Cerebellar cortex (tissue), 1 donor: ENCODE results near the gene HGFAC.

Experiments
- DNase-seq: peaks from one replicate; pipeline ENCODE4 v3.0.0-alpha.2; 2015; ENCODE audit warnings: low spot score

Gene HGFAC

DNA sequence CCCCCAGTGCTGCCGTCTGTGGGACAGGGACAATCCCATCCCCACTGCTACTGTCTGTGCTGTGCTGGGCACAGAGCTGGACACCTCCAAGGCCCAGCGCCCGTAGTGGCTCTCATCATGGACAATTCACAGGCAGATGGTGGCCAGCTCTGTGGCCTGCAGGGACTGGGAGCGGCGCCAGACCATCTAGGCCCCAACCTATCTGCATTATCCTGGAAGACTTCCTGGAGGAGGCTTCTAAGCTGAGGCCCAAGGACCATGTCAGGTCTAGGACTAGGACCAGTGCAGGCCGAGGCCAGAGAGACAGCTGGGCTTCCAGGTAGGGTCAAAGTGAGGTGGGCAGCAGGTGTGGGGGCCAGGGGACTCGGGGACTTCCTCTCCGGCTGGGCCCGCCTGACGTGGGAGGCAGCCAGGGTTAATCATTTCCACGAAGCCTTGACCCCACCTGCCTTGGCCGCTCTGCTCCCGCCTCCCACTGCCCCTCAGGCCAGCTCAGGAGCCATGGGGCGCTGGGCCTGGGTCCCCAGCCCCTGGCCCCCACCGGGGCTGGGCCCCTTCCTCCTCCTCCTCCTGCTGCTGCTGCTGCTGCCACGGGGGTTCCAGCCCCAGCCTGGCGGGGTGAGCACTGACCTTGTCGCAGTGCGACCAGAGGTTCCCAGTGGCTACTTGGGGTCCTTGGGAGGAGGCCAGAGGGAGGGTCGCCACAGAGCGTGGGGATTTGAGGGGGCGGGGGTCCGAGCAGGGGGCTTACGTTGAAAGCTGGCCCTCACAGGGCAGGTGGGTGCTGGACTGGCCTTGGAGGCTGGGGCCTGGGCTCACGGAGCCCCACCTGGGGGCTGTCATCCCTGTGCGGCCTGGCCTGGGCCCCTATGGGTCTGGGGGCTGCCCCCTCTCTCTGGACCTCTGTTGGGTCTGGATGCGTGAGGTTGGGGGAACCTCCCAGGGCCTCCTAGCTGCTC lies at the start of gene HGFAC:
Gene HGFAC, plus strand, starts transcription at position 468 of the 959 bp plus-strand sequence. Its CDS starts 34 bp downstream, at position 502.
- DNase-seq: peak; percentile 40

DNA sequence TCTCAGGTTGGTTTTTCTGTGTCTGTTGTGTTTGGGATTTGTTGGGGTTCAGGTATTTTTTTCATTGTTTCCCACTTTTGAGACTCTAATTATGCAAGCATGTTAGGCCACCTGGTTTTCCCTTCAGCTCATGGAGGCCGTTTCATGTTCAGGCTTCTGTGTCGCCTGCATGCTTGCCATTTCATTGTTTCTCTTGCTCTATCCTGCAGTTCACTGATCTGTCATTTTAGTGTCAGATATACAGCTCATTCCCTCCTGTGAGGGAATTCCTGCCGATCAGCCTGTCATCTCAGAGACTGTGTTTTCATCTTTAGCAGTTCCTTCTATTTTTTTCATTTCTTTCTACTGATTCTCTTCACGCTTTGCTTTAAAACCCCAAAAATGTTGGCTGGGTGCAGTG lies 49.4 kb upstream of the HGFAC start:
- no peak for DNase-seq

DNA sequence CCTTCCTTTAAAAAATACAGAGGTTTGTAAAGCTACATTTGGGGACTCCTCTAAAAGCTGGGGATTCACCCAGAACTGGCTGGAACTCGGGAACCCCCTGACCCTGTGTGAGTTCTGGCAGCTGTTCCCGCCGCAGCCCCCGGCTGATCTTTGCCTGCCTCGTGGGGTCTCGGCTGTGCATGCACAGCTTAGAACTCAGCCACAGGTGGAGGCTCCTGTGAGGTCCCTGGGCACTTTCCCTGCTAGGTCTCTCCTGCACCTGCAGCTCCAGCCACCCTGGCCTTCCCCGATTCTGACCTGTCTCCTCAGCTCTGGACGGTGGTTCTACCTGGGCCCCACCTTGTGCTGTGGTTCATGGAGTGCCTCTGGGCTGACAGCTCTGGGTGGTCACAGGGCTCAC lies 48.6 kb upstream of the HGFAC start:
- no peak for DNase-seq

DNA sequence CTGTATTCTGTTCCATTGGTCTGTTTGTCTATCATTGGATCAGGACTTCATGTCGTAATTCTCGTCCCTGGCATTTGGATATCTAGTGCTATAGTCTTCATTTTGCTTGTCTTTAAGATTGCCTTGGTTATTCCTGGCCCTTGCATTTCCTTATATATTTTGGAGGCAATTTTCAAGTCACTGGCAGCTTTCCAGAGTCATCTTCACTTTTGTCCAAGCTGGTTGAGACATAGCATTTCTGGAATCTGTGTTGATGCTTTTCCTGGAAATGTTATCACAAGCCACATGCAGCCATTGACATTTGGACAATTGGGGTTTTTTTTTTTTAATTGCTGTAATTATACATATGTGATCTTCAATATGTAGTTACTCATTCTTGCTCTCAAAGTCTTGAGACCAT lies 45.2 kb upstream of the HGFAC start:
- no peak for DNase-seq

DNA sequence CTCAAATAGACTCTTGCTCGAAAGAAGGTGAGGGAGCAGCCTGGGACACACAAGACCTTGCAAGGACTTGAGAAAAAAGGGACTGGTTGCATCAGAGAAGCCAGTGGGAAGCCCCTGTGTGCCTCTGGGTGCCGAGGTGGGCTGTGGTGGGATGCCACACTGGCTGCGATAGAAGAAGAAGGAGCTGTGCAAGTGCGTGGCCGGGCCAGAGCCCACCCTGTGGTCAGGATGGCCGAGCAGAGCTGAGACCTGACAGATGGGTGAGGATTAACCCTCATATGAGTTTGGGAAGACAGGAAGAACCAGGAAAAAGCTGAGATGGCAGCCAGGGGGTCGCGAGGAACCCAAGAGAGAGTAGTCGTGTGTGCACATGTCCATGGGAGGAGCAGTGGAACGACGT lies 44.6 kb upstream of the HGFAC start:
- DNase-seq: no peak

DNA sequence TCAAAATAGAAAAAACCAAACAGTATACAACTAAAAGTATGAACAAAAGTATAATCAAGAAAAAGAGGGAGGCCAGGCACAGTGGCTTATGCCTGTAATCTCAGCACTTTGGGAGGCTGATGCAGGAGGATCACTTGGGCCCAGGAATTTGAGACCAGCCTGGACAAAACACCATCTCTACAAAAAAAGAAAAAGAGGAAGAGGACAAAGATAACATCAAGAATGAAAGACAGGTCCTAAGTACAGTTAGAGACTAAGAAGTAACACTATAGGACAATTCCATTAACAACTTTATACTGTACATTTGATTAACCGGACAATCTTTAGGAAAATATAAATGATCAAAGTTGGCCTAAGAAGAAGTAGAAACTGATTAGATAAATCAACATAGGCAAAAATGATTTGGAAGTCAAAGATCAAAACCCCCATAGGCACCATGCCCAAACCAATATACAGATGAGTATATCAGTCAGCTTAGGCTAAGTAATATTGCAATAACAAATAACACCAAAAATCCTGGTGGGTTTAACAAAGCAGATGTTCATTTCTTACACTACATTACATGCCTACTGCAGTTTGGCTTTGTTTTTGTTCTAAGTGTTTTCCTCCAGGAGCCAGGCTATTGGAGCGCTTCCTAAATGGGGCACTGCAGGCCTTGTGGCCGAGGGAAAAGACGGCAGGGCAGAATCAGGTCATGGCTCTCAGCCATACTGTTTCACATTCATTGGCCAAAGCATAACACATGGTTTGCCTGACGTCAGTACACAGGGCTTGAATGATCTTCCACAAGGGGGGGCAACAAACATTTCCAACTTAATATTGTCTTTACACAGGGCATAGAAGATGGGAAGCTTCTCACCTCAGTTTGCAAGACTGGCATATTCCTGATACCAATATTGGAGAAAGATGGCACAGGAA lies 42.2 kb upstream of the HGFAC start:
- peak; percentile 84 for DNase-seq

DNA sequence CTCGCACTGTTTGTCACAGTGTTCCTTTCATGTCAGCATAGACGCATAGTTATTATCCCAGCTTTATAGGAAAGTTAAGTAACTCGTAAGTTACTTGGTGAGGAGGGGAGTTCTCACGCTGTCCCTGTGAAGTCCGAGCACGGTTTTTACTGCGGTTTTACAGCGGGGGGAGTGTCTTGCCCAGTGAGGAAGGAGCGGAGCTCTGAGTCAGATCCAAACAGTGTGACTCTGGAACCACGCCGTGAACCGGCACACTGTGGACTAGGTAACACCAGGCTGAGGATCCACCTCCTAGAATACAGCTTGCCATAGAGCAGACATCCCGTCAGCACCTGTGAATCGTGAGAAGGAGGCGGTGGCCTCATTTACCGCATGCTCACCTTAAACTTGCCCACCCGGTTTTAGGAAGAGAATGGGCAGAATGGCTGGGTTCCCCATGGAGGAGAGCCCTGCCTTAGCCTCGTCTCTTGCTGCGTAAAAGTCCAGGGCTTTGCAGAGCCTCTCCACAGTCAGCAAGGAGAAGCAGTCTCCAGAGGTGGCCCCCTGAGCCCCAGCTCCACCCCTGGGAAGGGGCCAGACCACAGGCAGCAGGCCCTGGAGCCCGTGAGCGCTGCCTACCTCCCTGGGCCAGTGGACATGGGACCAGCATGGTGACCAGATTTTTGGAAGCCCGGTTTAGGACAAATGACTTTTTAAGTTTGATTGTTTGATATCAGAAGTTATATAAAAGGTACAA lies 40.2 kb upstream of the HGFAC start:
- no peak for DNase-seq

DNA sequence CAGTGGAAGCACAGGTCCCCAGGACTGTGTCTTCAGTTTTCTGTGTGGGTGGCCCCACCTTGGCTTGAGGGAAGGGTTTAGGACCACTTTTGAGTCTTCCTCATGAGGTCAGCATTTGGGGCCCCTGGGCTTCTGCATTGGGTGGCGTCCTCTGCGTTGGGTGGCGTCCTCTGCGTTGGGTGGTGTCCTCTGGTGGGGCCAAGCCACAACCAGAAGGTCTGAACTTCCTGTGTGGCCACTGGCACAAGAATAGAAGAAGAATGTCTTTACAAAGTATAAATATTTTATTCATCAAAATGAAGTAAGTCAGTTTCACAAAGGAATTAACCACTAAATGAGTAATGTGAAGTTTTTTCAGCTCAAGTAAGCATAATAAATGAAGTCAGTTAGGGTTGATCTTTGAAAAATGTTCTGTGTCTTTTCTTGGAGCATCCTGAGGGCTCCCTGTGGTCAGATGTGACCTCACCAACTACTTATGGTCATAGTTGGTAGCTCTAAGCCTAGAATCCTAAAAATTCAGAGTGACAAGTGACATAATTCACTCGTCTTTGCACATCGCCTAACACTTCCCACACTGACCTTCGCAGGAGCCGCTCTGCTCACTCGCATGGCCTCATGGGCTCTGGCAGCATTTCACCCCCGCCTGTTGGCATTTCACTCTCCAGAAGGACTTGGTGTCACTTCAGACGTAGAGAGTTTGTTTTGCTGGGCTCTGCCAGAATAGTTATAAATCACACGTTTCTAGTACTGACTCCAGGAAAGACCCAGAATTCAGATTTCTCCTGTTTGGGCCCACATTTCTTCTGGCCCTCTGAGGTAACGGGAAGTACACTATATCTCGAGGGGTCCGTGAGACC lies 39.0 kb upstream of the HGFAC start:
- DNase-seq: no peak

DNA sequence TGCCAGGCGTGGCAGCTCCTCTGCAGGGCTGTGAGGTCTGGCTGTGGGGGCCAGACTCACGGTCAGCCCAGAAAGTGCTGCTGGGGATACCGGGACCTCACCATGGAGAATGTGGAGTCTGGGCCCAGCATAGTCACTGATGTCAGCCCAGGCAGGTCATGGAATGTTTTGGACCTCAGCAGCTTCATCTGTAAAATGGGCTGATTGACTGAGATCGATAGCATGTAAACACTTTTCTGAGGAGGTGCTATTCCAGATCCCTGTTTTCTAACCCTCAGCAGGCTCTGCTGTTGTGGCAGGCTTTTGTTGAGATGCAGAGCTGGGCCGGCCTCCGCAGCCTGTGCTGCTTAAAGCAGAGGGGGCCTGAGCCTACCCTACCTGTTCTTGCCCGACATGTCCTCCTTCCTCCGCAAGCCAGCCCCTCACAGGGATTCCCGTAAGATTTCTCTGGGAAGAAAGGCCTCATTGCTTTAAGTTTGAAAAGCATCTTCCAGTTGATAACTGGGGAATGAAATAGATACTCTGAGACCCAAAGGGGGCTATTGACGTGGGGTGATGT lies 38.3 kb upstream of the HGFAC start:
- DNase-seq: no peak

DNA sequence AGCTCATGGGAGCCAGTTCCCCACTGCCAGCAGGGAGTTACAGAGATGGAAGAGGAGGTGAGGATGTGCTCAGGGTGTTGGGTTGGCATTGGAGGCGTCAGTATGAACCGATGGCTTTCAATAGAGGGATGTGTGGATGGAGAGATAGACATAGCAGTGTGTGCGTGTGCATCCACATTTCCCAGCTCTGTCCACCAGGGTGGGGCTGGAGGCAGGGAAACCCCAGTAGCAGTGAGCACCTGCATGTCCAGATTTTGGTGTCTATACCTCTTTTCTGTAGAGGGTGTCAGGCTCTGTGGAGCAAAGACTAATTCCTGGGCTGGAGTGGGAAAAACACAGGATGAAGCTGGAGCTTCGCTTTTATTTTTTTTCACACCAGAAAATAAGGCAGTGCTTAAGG lies 37.2 kb upstream of the HGFAC start:
- no peak for DNase-seq

DNA sequence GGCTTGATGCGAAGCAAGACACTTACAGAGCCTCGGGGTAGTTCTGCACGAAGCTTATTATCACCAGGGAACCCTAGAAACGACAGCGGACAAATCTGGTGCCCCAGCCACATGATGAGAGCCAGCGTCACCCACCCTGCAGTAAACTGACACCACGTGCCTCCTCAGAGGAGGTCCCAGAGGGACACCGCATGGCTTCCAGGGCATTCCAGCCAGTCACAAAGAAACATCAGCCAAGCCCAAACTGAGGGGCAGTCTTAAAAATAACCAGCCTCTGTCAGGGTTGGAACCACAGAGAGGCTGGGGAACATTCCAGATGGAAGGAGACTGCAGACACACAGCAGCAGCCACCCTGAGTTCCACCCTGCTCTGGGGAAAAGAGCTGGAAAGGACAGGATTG lies 36.6 kb upstream of the HGFAC start:
- no peak for DNase-seq

DNA sequence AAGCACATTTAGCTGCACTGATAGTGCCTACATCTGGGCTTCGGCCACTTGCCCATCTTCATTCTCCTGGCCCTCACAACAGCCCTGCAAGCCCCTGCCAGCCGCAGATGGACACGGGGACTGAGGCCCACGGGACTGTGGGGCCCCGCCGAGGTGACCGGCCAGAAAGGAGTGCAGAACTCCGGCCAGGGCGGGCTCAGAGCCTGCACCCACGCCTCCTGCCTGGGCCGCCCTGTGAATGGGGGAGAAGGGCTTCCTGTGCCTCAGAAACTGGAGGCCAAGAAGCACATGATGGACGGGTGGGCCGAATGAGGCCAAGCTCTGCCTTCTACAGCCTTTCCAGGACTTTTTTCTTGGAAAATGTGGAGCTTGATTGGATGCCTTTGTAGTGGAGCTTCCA lies 35.7 kb upstream of the HGFAC start:
- no peak for DNase-seq

DNA sequence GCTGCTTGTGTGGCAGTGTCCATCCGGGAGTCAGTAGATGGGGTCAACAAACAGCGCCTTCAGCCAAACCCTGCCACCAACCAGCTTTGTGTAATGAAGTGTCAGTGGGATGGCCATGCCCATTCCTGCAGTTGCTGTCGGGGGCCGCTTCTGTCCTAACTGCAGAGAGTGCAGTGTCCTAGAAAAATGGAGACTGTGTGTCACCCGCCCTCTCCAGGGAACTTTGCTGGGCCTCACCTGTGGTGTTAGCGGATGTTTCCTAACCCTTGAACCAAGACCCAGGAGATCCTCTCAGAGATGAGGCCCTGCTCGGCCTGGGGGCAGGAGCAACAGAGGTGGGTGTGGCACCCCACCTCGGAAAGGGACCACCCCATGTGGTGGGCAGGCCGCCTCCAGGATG lies 35.3 kb upstream of the HGFAC start:
- DNase-seq: no peak

DNA sequence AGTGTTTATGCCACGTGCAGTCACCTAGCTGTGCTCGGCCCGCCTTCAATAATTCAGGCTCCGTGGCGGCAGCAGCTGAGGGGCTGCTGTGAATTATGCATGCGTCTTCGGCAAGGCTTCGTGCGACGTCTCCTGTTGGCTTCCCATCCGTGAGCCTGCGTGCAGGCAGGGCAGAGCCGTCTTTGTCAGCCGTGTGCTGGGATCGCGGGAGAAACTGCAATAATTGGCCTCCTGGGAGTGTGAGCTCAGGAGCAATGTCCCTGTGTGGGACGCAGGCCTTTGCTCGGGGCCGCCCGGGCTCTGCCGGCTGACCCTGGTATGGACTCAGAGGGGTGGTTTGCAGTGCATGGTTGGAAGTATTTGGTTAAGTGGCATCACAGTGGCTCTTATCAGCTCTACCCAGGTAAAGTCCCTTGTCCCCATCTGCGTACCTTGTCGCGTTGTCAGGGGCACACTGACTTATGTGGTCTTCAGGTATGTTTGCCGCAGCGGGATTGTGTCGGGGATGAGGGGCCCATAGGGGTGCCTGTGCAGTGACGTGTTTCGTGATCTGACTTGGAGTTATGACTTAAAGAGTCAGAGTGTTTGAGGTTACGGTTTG lies 34.5 kb upstream of the HGFAC start:
- DNase-seq: no peak

DNA sequence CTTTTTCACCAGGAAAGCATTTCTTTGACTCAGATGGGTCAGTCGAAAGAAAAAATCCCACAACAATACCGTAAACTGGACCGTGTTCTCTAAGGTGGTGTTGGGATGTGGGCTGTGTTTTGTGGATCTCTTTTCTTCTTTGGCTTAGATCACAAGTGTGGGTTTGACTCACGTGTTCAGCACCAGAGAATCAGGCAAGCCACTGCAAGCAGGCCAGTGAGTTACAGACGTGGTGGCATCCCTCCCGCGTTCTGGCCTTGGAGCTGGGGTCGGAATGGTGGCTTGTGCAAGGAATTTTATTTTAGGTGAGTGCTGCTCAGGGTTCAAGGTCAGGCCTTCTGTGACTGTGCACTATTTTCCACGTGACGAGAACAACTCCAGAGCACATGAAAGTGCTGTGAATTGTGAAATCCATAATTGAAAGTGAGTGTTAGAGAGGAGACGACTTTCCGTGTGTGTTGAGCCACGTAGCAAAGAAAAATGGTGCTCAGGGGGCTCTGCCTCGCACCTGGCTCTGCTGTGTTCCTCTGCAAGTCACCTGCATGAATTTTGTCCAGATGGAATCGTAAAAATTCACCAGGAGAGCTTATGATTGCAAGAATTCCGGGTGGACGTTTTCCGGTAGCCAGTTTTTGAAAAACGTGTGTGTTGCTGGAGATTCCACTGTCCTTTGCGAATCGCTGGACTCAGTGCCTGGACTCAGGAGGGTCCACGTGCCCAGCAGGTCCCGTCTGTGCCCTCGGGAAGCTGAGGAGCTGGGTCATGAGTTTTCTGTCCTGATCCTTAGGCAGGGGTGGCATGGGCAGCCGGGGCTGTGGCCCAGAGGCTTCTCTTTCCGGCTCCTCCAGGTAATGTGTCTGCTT lies 33.6 kb upstream of the HGFAC start:
- DNase-seq: no peak

DNA sequence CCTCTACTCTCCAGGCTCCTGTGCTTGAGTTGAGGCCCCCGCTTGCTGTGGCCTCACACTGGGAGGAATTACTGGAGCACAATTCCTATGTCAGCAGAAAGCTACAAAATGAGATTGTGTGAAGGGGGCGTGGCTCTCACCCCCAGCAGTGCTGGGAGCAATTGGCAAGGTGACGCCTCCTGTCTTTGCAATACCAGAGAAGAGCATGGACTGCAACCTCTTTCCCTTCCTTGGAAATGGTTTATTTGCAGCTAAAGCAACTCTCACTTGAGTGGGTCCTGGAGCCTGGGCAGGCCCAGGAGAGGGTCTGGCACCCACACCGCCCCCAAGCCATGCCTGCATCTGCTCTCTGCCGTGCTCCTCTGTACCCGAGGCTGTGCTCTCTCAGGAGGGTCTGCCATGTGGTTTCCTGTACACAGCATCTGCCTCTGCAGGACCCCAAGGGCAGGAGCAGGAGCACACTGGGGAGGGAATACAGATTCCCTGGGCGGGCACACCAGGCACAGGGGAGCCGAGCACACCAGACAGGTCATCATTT lies 32.9 kb upstream of the HGFAC start:
- DNase-seq: no peak

DNA sequence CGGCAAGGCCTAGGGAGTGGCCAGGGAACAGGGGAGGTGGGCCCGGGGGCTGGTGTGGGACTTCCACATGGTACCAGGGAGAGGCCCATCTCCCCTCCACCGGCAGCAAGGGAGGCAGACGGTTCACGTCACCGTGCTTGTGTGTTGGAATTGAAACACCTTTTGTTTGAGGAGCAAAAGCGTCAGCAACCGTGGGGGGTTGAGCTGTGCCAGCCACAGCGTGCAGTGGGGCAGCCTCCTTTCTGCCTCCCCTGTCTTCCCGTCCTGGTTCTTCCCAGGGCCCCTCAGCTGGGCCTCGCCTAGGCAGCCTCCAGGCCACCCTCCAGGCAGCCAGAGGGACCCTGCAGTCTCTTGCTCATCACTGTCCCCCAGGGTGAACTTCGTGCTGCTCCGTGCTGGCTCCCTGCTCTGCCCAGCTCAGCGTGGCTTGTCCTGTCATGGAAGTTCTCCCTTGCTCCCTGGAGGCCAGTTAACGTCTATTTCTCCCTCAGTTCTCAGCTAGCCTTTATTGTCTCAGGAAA lies 32.1 kb upstream of the HGFAC start:
- no peak for DNase-seq

DNA sequence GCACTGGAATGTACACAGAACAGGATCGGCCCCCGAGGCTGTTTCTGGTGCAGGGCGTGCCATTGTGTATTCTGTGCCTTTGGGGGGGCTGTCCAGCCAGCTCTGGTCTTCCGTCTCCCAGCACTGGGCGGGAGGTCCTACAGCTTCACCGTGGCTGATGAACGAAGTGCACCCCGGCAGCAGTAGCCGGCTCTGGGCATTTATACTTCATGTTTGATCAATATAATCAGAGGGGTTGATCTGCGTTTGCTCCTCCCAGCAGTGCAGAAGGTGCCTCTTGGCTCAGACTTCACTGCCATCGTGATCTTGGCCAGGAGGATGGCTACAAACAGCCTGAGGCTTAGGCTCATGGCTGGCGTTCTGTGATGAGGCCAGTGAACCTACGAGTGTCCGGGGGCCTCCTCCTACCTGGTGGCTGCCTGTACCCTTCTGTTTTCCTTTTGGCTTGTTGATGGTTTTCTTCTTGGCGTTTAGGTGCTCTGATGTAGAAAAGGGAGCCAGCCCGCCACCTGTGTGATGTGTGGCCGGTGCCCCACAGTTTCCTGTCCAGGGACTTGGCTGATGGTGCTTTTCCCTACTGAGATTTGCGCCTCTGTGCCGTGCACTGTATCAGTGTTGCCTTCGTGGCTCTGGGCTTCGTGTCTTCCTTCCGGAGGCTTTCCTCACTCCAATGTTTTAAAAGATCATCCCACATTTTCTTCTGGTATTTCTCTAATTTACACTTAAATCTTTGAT lies 31.2 kb upstream of the HGFAC start:
- peak; percentile 46 for DNase-seq
